SK-N-MC (cell line): ENCODE data around the gene CAMK2N1.

ENCODE experiments used
- EZH2 ChIP-seq: fragments of 200-600 bp; sonication (generic); IDR thresholded peaks from one replicate; pipeline ENCODE4 v1.6.1; 2017; ENCODE audit warnings: antibody characterized with exemption
- FOXP2 ChIP-seq: optimal IDR thresholded peaks from 2 replicates; pipeline ENCODE3; 2011; ENCODE audit warnings: mild to moderate bottlenecking, moderate library complexity; ENCODE audit not compliant: insufficient read depth; ENCODE audit errors: extremely low read length, control extremely low read depth
- POLR2AphosphoS5 ChIP-seq: IDR thresholded peaks from 2 replicates; pipeline ENCODE4 v1.6.1; 2012; ENCODE audit warnings: mild to moderate bottlenecking, low read depth, low read length, borderline replicate concordance

DNA sequence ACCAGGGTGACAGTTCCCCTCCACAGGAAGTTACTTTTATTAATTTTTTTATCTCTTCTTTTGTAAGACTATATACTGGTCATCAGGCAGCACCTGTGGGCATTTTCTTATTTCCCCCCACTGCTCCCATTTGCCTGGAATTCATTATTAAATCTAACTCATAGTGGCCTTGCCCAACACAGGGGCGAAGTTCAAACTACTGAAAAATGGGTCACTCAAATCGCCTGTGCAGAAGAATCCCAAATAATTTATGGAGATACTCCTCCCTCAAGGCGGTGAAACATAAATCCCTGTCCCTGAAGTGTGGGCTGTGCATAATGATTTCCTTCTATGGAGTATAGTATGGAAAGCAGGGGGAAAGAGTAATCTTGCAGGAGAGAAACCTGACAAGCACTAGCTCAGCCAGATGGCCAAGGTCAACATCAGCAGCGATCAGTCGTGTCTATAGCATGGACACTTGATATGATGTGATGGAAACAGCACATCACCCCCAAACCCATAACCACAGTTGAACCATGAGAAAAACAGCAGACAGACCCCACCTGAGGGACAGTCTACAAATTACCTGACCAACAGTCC lies 7.9 kb downstream of the CAMK2N1 start:
- TF ChIP-seq EZH2 (no peak), POLR2AphosphoS5 (no peak), FOXP2 (no peak)
